ENCODE measurements around the gene BEST3. TPM values are rescaled to one million over a fixed set of nuclear protein-coding genes. Genes with fewer than 3 reads are reported as not detected.

The BEST3 gene
- total RNA-seq, 1 experiment from 2014 or later: 0.54 TPM

DNA sequence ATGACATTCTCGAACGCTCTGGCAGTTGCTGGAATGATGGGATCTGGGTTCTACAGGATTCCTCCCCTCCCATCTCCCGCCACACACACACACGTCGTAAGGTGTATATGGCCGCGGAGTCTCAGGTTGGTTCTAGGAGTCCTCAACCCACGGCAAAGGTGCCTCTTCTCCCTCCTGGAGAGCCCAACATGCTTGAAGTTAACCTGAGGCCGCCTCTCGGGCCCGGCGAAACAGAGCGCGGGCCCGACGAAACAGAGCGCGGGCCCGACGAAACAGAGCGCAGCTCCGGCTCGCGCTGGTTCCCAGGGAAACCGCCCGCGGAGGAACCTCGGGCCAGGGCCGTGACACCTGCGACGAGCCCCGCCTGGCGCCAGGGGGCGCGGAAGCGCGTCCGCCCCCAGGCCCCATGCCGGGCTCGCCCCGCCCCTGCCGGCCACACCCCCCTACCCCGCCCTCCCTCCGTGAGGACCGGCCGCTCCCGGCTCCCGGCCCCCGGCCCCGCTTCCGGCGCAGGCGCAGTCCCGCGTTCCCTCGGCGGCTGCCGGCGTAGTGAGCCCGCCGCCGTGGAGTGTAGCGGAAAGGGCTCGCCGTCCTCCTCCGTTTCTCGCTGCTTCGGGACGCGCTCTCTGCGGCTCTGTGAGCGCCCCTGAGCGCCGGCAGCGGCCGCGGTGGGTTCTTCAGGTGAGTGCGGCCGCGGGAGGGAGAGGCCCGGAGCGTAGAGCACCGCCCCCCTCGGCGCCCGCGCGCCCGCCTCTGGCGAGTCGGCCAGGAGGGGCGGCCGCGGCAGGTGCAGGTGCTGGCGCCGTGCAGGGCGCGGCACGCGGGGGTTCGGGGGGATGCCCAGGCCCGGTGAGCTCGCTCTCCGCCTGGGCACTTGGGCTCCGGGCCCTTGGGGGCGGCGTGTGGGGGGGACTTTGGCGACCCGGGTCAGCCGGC is 39.5 kb upstream of the BEST3 start, which contains the start of gene RAB3IP (continued):
- TF ChIP-seq, protein P1, sequence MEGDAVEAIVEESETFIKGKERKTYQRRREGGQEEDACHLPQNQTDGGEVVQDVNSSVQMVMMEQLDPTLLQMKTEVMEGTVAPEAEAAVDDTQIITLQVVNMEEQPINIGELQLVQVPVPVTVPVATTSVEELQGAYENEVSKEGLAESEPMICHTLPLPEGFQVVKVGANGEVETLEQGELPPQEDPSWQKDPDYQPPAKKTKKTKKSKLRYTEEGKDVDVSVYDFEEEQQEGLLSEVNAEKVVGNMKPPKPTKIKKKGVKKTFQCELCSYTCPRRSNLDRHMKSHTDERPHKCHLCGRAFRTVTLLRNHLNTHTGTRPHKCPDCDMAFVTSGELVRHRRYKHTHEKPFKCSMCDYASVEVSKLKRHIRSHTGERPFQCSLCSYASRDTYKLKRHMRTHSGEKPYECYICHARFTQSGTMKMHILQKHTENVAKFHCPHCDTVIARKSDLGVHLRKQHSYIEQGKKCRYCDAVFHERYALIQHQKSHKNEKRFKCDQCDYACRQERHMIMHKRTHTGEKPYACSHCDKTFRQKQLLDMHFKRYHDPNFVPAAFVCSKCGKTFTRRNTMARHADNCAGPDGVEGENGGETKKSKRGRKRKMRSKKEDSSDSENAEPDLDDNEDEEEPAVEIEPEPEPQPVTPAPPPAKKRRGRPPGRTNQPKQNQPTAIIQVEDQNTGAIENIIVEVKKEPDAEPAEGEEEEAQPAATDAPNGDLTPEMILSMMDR (IDR thresholded peaks at IDR 0.05 in 2 of 3, conservative IDR thresholded peaks at IDR 0.05 in 1 of 3; ENCODE audit: borderline replicate concordance in 1 of 3, insufficient read depth in 1 of 3, low read depth in 2 of 3, low read length in 2 of 3): peak in 2 of 3 experiments; percentile 39 to 64; a peak in 4 of 6 replicates
- peak; percentile 20; the same call in 1 of the 2 replicates for TF ChIP-seq SP1 (IDR thresholded peaks at IDR 0.05; ENCODE audit: low read depth)
- TF ChIP-seq POLR2AphosphoS5 (IDR thresholded peaks at IDR 0.05; ENCODE audit: low read depth, low read length): peak; percentile 74
- no peak for TF ChIP-seq RAD21 (IDR thresholded peaks at IDR 0.05; ENCODE audit: low read depth)
- TF ChIP-seq, protein P2, sequence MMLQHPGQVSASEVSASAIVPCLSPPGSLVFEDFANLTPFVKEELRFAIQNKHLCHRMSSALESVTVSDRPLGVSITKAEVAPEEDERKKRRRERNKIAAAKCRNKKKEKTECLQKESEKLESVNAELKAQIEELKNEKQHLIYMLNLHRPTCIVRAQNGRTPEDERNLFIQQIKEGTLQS (IDR thresholded peaks at IDR 0.05): no peak
- no peak for TF ChIP-seq EZH2phosphoT487 (IDR thresholded peaks at IDR 0.05; ENCODE audit: borderline replicate concordance)
- no peak for TF ChIP-seq TCF7L2 (IDR thresholded peaks at IDR 0.05; ENCODE audit: borderline replicate concordance, extremely low read depth, insufficient read depth, insufficient read length)

DNA sequence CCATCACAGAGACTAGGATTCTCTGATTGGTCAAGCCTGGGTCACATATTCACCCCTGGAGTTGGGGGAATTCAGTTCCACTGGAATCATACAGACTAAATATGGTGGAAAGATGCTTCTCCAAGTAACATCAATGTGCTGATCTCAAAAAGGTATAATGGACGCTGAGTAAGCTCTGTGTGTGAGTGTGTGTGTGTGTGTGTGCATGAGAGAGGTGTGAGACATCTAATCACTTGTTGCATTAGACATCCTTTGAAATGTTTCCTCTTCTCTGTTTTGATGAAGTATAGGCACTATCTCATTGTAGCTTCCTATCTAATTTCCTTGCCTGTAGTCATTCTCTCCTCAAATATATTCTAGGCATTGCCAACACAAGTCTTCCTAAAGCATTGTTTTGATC is 34.5 kb upstream of the BEST3 start:
- ATAC-seq (no peak), DNase-seq (ENCODE audit: low read depth, low spot score) (no peak)
- Histone ChIP-seq H3K4me1 (ENCODE audit: control insufficient read depth in 1 of 2, insufficient read depth in 2 of 2, low read length in 2 of 2) (peaks cover 3 to 14% of the 10 kb centered on the region in 2 experiments; a peak in 2 of 4 replicates), H3K4me3 (replicated peaks in 1 of 2; ENCODE audit: low read depth in 1 of 2, low read length in 2 of 2) (no peak overlapping the region), H3K27ac (ENCODE audit: low read depth, low read length) (no peak overlapping the region), H3K27me3 (ENCODE audit: insufficient read depth, low read length) (no peaks in the 10 kb centered on the region), H4K20me1 (ENCODE audit: insufficient read depth) (no peaks in the 10 kb centered on the region), H3K9me3 (ENCODE audit: control insufficient read depth in 1 of 2, insufficient read depth in 1 of 2, low read depth in 1 of 2, low read length in 2 of 2) (no peaks in the 10 kb centered on the region), H3K9ac (ENCODE audit: low read length) (no peak overlapping the region), H3K4me2 (ENCODE audit: low read length) (no peak overlapping the region), H3K79me2 (ENCODE audit: insufficient read depth, low read length) (no peaks in the 10 kb centered on the region), H2AFZ (ENCODE audit: low read depth, low read length, poor library complexity, severe bottlenecking) (no peak overlapping the region), H3K9me2 (ENCODE audit: insufficient read depth) (no peaks in the 10 kb centered on the region), H3K36me3 (ENCODE audit: control insufficient read depth in 1 of 2, insufficient read depth in 2 of 2, low read length in 2 of 2) (no peaks in the 10 kb centered on the region)
- intact Hi-C loops (cut with micrococcal nuclease): no loop called here
- BruUV-seq (replicated peaks): no TSS peak
- CTCF ChIA-PET: no interaction called here
- POLR2A ChIA-PET: no interaction called here
- RAD21 ChIA-PET (ENCODE audit: low non-redundant PET in 1 of 2, low total read pairs in 2 of 2, uncharacterized antibody in 2 of 2, unreplicated experiment in 2 of 2): no interaction called here
- TF ChIP-seq, protein P3, sequence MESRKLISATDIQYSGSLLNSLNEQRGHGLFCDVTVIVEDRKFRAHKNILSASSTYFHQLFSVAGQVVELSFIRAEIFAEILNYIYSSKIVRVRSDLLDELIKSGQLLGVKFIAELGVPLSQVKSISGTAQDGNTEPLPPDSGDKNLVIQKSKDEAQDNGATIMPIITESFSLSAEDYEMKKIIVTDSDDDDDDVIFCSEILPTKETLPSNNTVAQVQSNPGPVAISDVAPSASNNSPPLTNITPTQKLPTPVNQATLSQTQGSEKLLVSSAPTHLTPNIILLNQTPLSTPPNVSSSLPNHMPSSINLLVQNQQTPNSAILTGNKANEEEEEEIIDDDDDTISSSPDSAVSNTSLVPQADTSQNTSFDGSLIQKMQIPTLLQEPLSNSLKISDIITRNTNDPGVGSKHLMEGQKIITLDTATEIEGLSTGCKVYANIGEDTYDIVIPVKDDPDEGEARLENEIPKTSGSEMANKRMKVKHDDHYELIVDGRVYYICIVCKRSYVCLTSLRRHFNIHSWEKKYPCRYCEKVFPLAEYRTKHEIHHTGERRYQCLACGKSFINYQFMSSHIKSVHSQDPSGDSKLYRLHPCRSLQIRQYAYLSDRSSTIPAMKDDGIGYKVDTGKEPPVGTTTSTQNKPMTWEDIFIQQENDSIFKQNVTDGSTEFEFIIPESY (IDR thresholded peaks at IDR 0.05; ENCODE audit: extremely low read depth, insufficient replicate concordance, low read length): no peak
- TF ChIP-seq EZH2phosphoT487 (IDR thresholded peaks at IDR 0.05; ENCODE audit: borderline replicate concordance) (no peak), FOSL1 (IDR thresholded peaks at IDR 0.05; ENCODE audit: low read depth) (no peak), SRF (IDR thresholded peaks at IDR 0.05; ENCODE audit: low read depth) (no peak), ELF1 (IDR thresholded peaks at IDR 0.05; ENCODE audit: borderline replicate concordance, low read depth) (no peak), ZFX (IDR thresholded peaks at IDR 0.05) (no peak)
- TF ChIP-seq, protein P4, sequence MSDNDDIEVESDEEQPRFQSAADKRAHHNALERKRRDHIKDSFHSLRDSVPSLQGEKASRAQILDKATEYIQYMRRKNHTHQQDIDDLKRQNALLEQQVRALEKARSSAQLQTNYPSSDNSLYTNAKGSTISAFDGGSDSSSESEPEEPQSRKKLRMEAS (IDR thresholded peaks at IDR 0.05): no peak
- TF ChIP-seq, protein P1 (IDR thresholded peaks at IDR 0.05 in 2 of 3, conservative IDR thresholded peaks at IDR 0.05 in 1 of 3; ENCODE audit: borderline replicate concordance in 1 of 3, insufficient read depth in 1 of 3, low read depth in 2 of 3, low read length in 2 of 3): no peak
